Measurements from ENCODE around the gene PITPNC1. TPM values are rescaled to one million over a fixed set of nuclear protein-coding genes. Genes with fewer than 3 reads are reported as not detected.
A peak's percentile ranks its signal among the peaks of the same experiment; 100 is the strongest.

PITPNC1 gene
- total RNA-seq, 4 donors from 2014 or later = 1.9 to 12.4 (median 5.2) TPM

GRCh38 chr17:67466251-67466796 is 89.2 kb downstream of the PITPNC1 start:
- Histone ChIP-seq H3K27me3 (no peaks in the 10 kb centered on the region), H3K27ac (peak overlapping the region in 1 of 4 donors; percentile 25), H3K4me3 (no peak overlapping the region), H3K4me1 (no peaks in the 10 kb centered on the region), H3K36me3 (no peaks in the 10 kb centered on the region), H3K9me3 (no peaks in the 10 kb centered on the region)
- TF ChIP-seq POLR2A (IDR thresholded peaks at IDR 0.05) (no peak), CTCF (IDR thresholded peaks at IDR 0.05) (no peak)
- DNase-seq = no peak

- no peaks in the 10 kb centered on the region for H3K36me3 ChIP-seq
- no peak for TF ChIP-seq CTCF (IDR thresholded peaks at IDR 0.05)
- no peak for TF ChIP-seq POLR2A (IDR thresholded peaks at IDR 0.05)
- no peaks in the 10 kb centered on the region for H3K27me3 ChIP-seq
- H3K27ac ChIP-seq = no peak overlapping the region
- H3K9me3 ChIP-seq = no peaks in the 10 kb centered on the region
- no peaks in the 10 kb centered on the region for H3K4me1 ChIP-seq
- no peak for DNase-seq
- no peak overlapping the region for H3K4me3 ChIP-seq
Measured at GRCh38 chr17:67467500-67468455, 90.7 kb downstream of the PITPNC1 start.

GRCh38 chr17:67469208-67469980 is 92.3 kb downstream of the PITPNC1 start:
- peak overlapping the region in 1 of 4 donors; percentile 6 for H3K4me3 ChIP-seq
- peak overlapping the region in 3 of 4 donors; percentile 35 to 70 (median 39) for H3K27ac ChIP-seq
- DNase-seq = peak in 1 of 3 donors; percentile 49
- no peaks in the 10 kb centered on the region for H3K27me3 ChIP-seq
- no peaks in the 10 kb centered on the region for H3K4me1 ChIP-seq
- no peaks in the 10 kb centered on the region for H3K9me3 ChIP-seq
- no peaks in the 10 kb centered on the region for H3K36me3 ChIP-seq
- TF ChIP-seq POLR2A (IDR thresholded peaks at IDR 0.05) (no peak), CTCF (IDR thresholded peaks at IDR 0.05) (no peak)

- peak overlapping the region in 1 of 4 donors; percentile 10 for H3K27ac ChIP-seq
Measured at GRCh38 chr17:67470163-67470562, 93.1 kb downstream of the PITPNC1 start.

More at GRCh38 chr17:67470163-67470562, 93.1 kb downstream of the PITPNC1 start:
- TF ChIP-seq CTCF (IDR thresholded peaks at IDR 0.05) = no peak
- no peak for TF ChIP-seq POLR2A (IDR thresholded peaks at IDR 0.05)
- Histone ChIP-seq H3K9me3 (no peaks in the 10 kb centered on the region), H3K27me3 (no peaks in the 10 kb centered on the region), H3K4me3 (no peak overlapping the region), H3K4me1 (no peaks in the 10 kb centered on the region), H3K36me3 (no peaks in the 10 kb centered on the region)
- no peak for DNase-seq

Measured in Peyer's patch (tissue), 4 donors.